ENCODE data around the gene ZNF710. TPM values are rescaled to one million over a fixed set of nuclear protein-coding genes. Genes with fewer than 3 reads are reported as not detected.

ZNF710 gene
- total RNA-seq, 1 experiment from 2014 or later = 10.0 TPM

DNA sequence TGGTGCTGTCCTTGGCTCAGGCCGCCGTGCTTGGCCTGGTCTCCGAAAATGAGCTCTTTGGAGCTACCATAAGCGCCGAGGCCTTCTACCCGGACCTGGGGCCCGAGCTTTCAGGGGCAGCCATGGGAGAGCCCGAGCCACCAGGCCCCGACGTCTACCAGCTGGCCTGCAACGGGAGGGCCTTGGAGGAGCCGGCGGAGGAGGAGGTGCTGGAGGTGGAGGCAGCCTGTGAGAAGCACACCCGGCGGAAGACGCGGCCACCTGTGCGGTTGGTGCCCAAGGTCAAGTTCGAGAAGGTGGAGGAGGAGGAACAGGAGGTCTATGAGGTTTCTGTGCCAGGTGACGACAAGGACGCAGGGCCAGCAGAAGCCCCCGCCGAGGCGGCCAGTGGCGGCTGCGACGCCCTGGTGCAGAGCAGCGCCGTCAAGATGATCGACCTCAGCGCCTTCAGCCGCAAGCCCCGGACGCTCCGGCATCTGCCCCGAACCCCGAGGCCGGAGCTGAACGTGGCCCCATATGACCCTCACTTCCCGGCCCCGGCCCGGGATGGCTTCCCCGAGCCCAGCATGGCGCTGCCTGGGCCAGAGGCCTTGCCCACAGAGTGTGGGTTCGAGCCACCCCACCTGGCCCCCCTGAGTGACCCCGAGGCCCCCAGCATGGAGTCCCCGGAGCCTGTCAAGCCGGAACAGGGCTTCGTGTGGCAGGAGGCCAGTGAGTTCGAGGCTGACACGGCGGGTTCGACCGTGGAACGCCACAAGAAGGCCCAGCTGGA is 66.2 kb downstream of the ZNF710 start:
- Histone ChIP-seq H3K36me3 (ENCODE audit: control insufficient read depth in 1 of 2, insufficient read depth in 2 of 2, low read length in 2 of 2) (no peaks in the 10 kb centered on the region), H2AFZ (ENCODE audit: low read depth, low read length, poor library complexity, severe bottlenecking) (no peak overlapping the region), H3K9me2 (ENCODE audit: insufficient read depth) (no peaks in the 10 kb centered on the region), H3K4me1 (ENCODE audit: control insufficient read depth in 1 of 2, insufficient read depth in 2 of 2, low read length in 2 of 2) (no peaks in the 10 kb centered on the region), H3K27me3 (ENCODE audit: insufficient read depth, low read length) (no peaks in the 10 kb centered on the region), H3K4me3 (replicated peaks in 1 of 2; ENCODE audit: low read depth in 1 of 2, low read length in 2 of 2) (no peak overlapping the region), H3K27ac (ENCODE audit: low read depth, low read length) (no peak overlapping the region), H4K20me1 (ENCODE audit: insufficient read depth) (no peaks in the 10 kb centered on the region), H3K9me3 (ENCODE audit: control insufficient read depth in 1 of 2, insufficient read depth in 1 of 2, low read depth in 1 of 2, low read length in 2 of 2) (no peaks in the 10 kb centered on the region), H3K9ac (ENCODE audit: low read length) (no peak overlapping the region), H3K4me2 (ENCODE audit: low read length) (no peak overlapping the region), H3K79me2 (ENCODE audit: insufficient read depth, low read length) (no peaks in the 10 kb centered on the region)
- ATAC-seq = no peak
- intact Hi-C loops (cut with micrococcal nuclease) = no loop called here
- BruUV-seq (replicated peaks) = no TSS peak
- ChIA-PET CTCF (interaction anchor here (1.0 kb wide), 1 partner anchor 8 kb away, joined by 3 read pairs; no protein-coding TSS in a partner anchor), RAD21 (ENCODE audit: low non-redundant PET in 1 of 2, low total read pairs in 2 of 2, uncharacterized antibody in 2 of 2, unreplicated experiment in 2 of 2) (no interaction called here), POLR2A (no interaction called here)
- TF ChIP-seq CBX3 (IDR thresholded peaks at IDR 0.05; ENCODE audit: low read depth) (no peak), ELF1 (IDR thresholded peaks at IDR 0.05; ENCODE audit: borderline replicate concordance, low read depth) (no peak), CEBPB (IDR thresholded peaks at IDR 0.05; ENCODE audit: low read depth) (no peak), JUND (IDR thresholded peaks at IDR 0.05) (no peak), TCF7L2 (IDR thresholded peaks at IDR 0.05; ENCODE audit: borderline replicate concordance, extremely low read depth, insufficient read depth, insufficient read length) (no peak), EGR1 (IDR thresholded peaks at IDR 0.05; ENCODE audit: low read depth) (no peak)
- TF ChIP-seq, protein P1, sequence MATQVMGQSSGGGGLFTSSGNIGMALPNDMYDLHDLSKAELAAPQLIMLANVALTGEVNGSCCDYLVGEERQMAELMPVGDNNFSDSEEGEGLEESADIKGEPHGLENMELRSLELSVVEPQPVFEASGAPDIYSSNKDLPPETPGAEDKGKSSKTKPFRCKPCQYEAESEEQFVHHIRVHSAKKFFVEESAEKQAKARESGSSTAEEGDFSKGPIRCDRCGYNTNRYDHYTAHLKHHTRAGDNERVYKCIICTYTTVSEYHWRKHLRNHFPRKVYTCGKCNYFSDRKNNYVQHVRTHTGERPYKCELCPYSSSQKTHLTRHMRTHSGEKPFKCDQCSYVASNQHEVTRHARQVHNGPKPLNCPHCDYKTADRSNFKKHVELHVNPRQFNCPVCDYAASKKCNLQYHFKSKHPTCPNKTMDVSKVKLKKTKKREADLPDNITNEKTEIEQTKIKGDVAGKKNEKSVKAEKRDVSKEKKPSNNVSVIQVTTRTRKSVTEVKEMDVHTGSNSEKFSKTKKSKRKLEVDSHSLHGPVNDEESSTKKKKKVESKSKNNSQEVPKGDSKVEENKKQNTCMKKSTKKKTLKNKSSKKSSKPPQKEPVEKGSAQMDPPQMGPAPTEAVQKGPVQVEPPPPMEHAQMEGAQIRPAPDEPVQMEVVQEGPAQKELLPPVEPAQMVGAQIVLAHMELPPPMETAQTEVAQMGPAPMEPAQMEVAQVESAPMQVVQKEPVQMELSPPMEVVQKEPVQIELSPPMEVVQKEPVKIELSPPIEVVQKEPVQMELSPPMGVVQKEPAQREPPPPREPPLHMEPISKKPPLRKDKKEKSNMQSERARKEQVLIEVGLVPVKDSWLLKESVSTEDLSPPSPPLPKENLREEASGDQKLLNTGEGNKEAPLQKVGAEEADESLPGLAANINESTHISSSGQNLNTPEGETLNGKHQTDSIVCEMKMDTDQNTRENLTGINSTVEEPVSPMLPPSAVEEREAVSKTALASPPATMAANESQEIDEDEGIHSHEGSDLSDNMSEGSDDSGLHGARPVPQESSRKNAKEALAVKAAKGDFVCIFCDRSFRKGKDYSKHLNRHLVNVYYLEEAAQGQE (IDR thresholded peaks at IDR 0.05; ENCODE audit: low read depth) = no peak
- DNase-seq (ENCODE audit: low read depth, low spot score) = no peak
